Caco-2 (cell line): ENCODE data around the gene TCEA3. TPM values are rescaled to one million over a fixed set of nuclear protein-coding genes. Genes with fewer than 3 reads are reported as not detected.

ENCODE experiments used
- BruUV-seq: library from RNA; stranded (reverse); fragments of 400-500 nt; replicated peaks from 2 replicates; lab custom pipeline; 2021; lab: Mats Ljungman, UMichigan
- CTCF ChIA-PET: fragments of 300-600 bp; sonication (Branson Sonifier 250); formaldehyde crosslinking; loops from one replicate; lab custom pipeline; 2022; ENCODE audit warnings: antibody characterized with exemption; lab: Charles Lee
- POLR2A ChIA-PET: fragments of 300-600 bp; sonication (Branson Sonifier 250); formaldehyde crosslinking; loops from one replicate; lab custom pipeline; 2022; ENCODE audit warnings: antibody characterized with exemption; lab: Charles Lee
- DNase-seq, 2 experiments: peaks; one replicate each; pipeline versions ENCODE4 v3.0.0 to v3.0.0-alpha.2; 2020 to 2022
- H3K27me3 ChIP-seq: replicated peaks from 2 replicates; pipeline ENCODE4 v1.6.0; 2011; ENCODE audit warnings: low read length; ENCODE audit not compliant: control insufficient read depth, insufficient read depth
- H3K36me3 ChIP-seq: 2 replicates; pipeline ENCODE4 v1.5.1; 2011; ENCODE audit warnings: low read length; ENCODE audit not compliant: control insufficient read depth, insufficient read depth
- H3K4me1 ChIP-seq: fragments of 250-450 bp; sonication (Bioruptor Pico); 2 replicates; pipeline ENCODE4 v1.5.1; 2020; ENCODE audit warnings: mild to moderate bottlenecking
- H3K4me3 ChIP-seq: 2 replicates; pipeline ENCODE4 v1.5.1; 2011; ENCODE audit warnings: low read depth, mild to moderate bottlenecking, control low read depth, low read length
- H3K9me3 ChIP-seq: fragments of 250-450 bp; sonication (Bioruptor Pico); 2 replicates; pipeline ENCODE4 v1.5.1; 2020; ENCODE audit warnings: mild to moderate bottlenecking, moderate library complexity
- H3K27ac Mint-ChIP-seq: one replicate; pipeline ENCODE4 v1.8.0; 2022; ENCODE audit warnings: mixed read lengths; ENCODE audit not compliant: unreplicated experiment
- H3K27me3 Mint-ChIP-seq: one replicate; pipeline ENCODE4 v1.8.0; 2022; ENCODE audit warnings: mixed read lengths; ENCODE audit not compliant: insufficient read depth, unreplicated experiment
- H3K36me3 Mint-ChIP-seq: one replicate; pipeline ENCODE4 v1.8.0; 2022; ENCODE audit warnings: mild to moderate bottlenecking, mixed read lengths; ENCODE audit not compliant: insufficient read depth, unreplicated experiment
- H3K4me1 Mint-ChIP-seq: one replicate; pipeline ENCODE4 v1.8.0; 2022; ENCODE audit warnings: low read depth, mixed read lengths; ENCODE audit not compliant: unreplicated experiment
- H3K4me3 Mint-ChIP-seq: one replicate; pipeline ENCODE4 v1.8.0; 2022; ENCODE audit warnings: mild to moderate bottlenecking, moderate library complexity, mixed read lengths; ENCODE audit not compliant: unreplicated experiment
- H3K9me3 Mint-ChIP-seq: one replicate; pipeline ENCODE4 v1.8.0; 2022; ENCODE audit warnings: mixed read lengths; ENCODE audit not compliant: unreplicated experiment
- intact Hi-C: fragments of 100-400 bp; cut with micrococcal nuclease; formaldehyde crosslinking; loops from one replicate; pipeline ENCODE4 v1.10.0; 2022; ENCODE audit not compliant: unreplicated experiment
- total RNA-seq: library from RNA; stranded (reverse); gene quantifications from 2 replicates; pipeline ENCODE4 v1.2.3, GENCODE V29; 2022
- TF ChIP-seq, protein P1 (sequence below), 2 experiments: fragments of 200-600 bp in 1 of 2; IDR thresholded peaks; 1 replicate in 1 of 2; 2 replicates in 1 of 2; pipeline versions ENCODE4 v1.5.1 to v1.8.0; 2011 to 2022; ENCODE audit warnings: antibody characterized with exemption in 1 of 2, control low read depth in 1 of 2, inconsistent platforms in 1 of 2, low read depth in 1 of 2, low read length in 1 of 2, mild to moderate bottlenecking in 1 of 2, moderate library complexity in 1 of 2; ENCODE audit not compliant: insufficient read depth in 1 of 2, severe bottlenecking in 1 of 2, unreplicated experiment in 1 of 2

The TCEA3 gene
- total RNA-seq, 1 experiment from 2014 or later, result 14.6 TPM

DNA sequence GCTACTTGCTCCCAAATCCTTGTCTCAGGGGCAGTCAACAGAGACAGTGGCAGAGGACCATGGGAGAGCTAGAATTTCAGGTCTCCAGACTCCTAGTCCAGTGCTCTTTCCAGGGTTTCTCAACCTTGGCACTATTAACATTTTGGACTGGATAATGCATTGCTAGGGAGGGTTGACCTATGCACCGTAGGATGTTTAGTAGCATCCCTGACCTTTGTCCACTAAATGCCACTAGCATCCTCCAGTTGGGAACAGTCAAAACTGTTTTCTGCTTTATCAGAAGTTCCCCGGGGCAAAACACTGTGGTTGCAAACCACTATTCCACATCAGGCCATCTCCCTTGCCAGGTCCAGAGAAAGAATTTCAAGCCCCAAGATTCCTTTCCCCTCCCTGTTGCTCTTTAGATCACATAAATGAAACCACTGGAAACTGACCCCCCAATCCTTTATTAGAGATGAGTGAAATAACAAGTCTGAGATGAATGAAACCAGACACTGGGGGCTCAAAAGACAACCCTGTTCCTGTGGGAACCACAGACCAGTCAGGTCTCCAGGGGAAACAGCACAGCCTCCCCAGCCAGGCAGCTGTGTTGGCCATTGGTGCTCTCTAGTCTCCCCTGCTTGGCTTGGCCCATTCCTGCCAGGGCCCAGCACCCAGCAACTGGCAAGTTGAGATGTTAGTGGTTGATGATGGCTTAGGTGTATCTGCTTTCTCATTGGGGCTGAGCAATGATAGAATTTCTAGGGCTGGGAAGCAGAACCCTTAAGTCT is 3.8 kb upstream of the TCEA3 start:
- no peak overlapping the region for H3K27ac Mint-ChIP-seq
- H3K4me1 Mint-ChIP-seq, result peaks cover 3% of the 10 kb centered on the region
- H3K9me3 Mint-ChIP-seq, result no peaks in the 10 kb centered on the region
- no TSS peak for BruUV-seq
- H3K27me3 Mint-ChIP-seq, result no peaks in the 10 kb centered on the region
- no peak for DNase-seq
- intact Hi-C loops, result no loop called here
- ChIA-PET POLR2A (no interaction called here), CTCF (no interaction called here)
- Histone ChIP-seq H3K4me1 (peaks cover 3% of the 10 kb centered on the region), H3K36me3 (no peaks in the 10 kb centered on the region), H3K4me3 (no peak overlapping the region), H3K9me3 (no peaks in the 10 kb centered on the region), H3K27me3 (no peaks in the 10 kb centered on the region)
- H3K4me3 Mint-ChIP-seq, result no peak overlapping the region
- H3K36me3 Mint-ChIP-seq, result peaks cover 16% of the 10 kb centered on the region
- TF ChIP-seq, protein P1, sequence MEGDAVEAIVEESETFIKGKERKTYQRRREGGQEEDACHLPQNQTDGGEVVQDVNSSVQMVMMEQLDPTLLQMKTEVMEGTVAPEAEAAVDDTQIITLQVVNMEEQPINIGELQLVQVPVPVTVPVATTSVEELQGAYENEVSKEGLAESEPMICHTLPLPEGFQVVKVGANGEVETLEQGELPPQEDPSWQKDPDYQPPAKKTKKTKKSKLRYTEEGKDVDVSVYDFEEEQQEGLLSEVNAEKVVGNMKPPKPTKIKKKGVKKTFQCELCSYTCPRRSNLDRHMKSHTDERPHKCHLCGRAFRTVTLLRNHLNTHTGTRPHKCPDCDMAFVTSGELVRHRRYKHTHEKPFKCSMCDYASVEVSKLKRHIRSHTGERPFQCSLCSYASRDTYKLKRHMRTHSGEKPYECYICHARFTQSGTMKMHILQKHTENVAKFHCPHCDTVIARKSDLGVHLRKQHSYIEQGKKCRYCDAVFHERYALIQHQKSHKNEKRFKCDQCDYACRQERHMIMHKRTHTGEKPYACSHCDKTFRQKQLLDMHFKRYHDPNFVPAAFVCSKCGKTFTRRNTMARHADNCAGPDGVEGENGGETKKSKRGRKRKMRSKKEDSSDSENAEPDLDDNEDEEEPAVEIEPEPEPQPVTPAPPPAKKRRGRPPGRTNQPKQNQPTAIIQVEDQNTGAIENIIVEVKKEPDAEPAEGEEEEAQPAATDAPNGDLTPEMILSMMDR (IDR thresholded peaks at IDR 0.05; ENCODE audit: insufficient read depth in 1 of 2, low read depth in 1 of 2, low read length in 1 of 2, severe bottlenecking in 1 of 2, unreplicated experiment in 1 of 2), result no peak

DNA sequence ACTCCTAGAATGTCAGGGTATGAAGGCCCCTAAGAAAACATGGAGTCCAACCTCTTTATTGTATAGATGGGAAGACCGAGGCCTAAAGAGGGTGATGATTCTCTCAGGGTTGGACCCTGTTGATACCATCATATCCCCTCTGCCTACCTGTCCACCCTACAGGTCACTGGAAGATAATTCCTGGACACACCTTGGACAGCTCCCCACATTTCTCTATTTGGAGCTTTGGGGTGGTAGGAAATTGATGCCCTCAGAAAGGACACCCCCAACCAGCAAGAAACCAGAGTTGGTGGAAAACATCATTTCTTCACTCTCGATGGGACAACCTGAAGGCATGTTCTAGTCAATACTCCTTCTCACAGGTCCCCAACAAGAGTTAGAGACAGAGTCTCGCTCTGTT is 3.0 kb upstream of the TCEA3 start:
- H3K4me3 Mint-ChIP-seq, result no peak overlapping the region
- no peak overlapping the region for H3K27ac Mint-ChIP-seq
- H3K36me3 Mint-ChIP-seq, result peaks cover 18% of the 10 kb centered on the region
- H3K9me3 Mint-ChIP-seq, result no peaks in the 10 kb centered on the region
- Histone ChIP-seq H3K4me1 (peaks cover 7% of the 10 kb centered on the region), H3K9me3 (no peaks in the 10 kb centered on the region), H3K4me3 (no peak overlapping the region), H3K27me3 (no peaks in the 10 kb centered on the region), H3K36me3 (no peaks in the 10 kb centered on the region)
- no peak for DNase-seq
- ChIA-PET CTCF (no interaction called here), POLR2A (no interaction called here)
- BruUV-seq, result no TSS peak
- H3K27me3 Mint-ChIP-seq, result no peaks in the 10 kb centered on the region
- TF ChIP-seq, protein P1 (IDR thresholded peaks at IDR 0.05; ENCODE audit: insufficient read depth in 1 of 2, low read depth in 1 of 2, low read length in 1 of 2, severe bottlenecking in 1 of 2, unreplicated experiment in 1 of 2), result no peak
- intact Hi-C loops, result no loop called here
- H3K4me1 Mint-ChIP-seq, result peaks cover 7% of the 10 kb centered on the region

DNA sequence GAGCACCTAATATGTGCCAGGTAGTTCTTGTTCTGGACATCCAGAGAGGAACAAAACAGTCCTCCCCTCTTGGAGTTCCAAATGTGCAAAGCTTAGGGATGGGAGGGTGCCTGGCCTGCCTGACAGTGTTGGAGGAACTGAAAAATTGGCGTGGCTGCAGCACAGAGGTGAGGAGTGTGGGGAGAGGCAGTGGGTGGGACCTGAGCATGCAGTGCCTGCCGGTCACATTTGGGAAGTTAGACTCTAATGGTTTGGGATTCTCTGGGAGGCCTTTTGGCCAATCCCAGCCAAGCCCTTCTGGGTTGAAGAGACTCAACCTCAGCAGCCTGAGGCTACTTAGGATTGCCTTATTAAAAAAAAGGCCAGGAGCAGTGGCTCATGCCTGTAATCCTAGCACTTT is 2.3 kb upstream of the TCEA3 start:
- no peaks in the 10 kb centered on the region for H3K9me3 ChIP-seq
- POLR2A ChIA-PET, result interaction anchor here (0.6 kb wide), 1 partner anchor 83 kb away, joined by 3 read pairs; the partner anchor contains the start of gene HNRNPR

More for the DNA sequence above, 2.3 kb upstream of the TCEA3 start:
- Mint-ChIP-seq H3K4me1 (peaks cover 7% of the 10 kb centered on the region), H3K9me3 (no peaks in the 10 kb centered on the region), H3K36me3 (peaks cover 18% of the 10 kb centered on the region), H3K4me3 (no peak overlapping the region), H3K27ac (no peak overlapping the region), H3K27me3 (no peaks in the 10 kb centered on the region)
- TF ChIP-seq, protein P1 (IDR thresholded peaks at IDR 0.05; ENCODE audit: insufficient read depth in 1 of 2, low read depth in 1 of 2, low read length in 1 of 2, severe bottlenecking in 1 of 2, unreplicated experiment in 1 of 2), result no peak
- BruUV-seq, result no TSS peak
- H3K36me3 ChIP-seq, result no peaks in the 10 kb centered on the region
- H3K27me3 ChIP-seq, result no peaks in the 10 kb centered on the region
- no peak for DNase-seq
- intact Hi-C loops, result no loop called here
- peaks cover 7% of the 10 kb centered on the region for H3K4me1 ChIP-seq
- no peak overlapping the region for H3K4me3 ChIP-seq
- CTCF ChIA-PET, result no interaction called here
